Measurements from ENCODE around the gene SMIM13.

Gene SMIM13
- total RNA-seq = 10.1 to 12.6 (median 10.6) reads per million in 3 donors

DNA sequence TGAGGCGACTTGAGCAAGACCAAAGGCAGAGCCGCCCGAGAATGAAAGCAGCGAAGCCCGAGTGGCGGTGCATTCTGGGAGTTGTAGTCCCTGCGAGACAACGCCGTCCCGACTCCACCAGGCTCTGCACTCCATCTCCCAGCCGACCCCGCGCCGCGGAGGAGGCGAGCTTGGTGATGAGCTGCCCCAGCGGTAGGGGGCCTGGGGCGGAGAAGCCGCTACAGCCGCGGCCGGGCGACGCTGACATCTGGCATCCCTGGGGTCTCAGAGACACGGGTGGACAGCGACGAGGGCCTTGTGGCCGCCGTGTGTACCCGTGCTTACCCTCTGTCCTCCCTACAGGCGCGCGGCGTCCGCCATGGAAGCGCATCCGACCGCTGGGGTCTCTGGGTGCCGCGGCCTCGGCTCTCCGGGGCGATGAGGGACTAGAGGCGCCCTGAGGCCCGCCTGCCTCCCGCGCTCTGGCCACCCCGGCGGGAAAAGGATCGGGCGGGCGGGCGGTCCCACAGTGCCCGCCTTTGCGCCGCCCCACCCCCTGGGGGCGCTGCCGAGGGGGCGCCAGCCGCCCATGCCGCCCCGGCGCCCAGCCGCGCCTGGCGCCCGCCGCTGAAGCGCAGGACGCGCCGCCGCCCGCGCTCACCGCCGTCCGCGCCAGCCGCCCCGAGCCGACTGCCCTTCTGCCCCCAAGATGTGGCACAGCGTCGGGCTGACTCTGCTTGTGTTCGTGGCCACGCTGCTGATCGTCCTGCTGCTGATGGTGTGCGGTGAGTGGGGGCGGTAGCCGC is at the start of gene SMIM13:
SMIM13 (plus strand) TSS at position 209 of the 785 bp plus-strand sequence; CDS start at position 689, 480 bp downstream.
- H3K36me3 ChIP-seq (ENCODE audit: control insufficient read depth, insufficient read depth, low read length) = no peaks in the 10 kb centered on the region
- H3K4me3 ChIP-seq (ENCODE audit: insufficient read depth, low read depth, low read length, poor library complexity, severe bottlenecking) = peak within 1 kb of the TSS; percentile 97
- DNase-seq = peak; percentile 84 to 91 (median 89)
- H3K27me3 ChIP-seq (replicated peaks; ENCODE audit: control insufficient read depth, insufficient read depth, low read length, poor library complexity, severe bottlenecking) = no peaks in the 10 kb centered on the region
- H3K4me1 ChIP-seq (ENCODE audit: control insufficient read depth, insufficient read depth, low read length, poor library complexity, severe bottlenecking) = peaks cover 10% of the 10 kb centered on the region
- H3K9me3 ChIP-seq (ENCODE audit: control insufficient read depth, low read length) = no peaks in the 10 kb centered on the region
- peak within 1 kb of the TSS; percentile 92 for H3K27ac ChIP-seq (ENCODE audit: insufficient read depth, low read length, poor library complexity, severe bottlenecking)

DNA sequence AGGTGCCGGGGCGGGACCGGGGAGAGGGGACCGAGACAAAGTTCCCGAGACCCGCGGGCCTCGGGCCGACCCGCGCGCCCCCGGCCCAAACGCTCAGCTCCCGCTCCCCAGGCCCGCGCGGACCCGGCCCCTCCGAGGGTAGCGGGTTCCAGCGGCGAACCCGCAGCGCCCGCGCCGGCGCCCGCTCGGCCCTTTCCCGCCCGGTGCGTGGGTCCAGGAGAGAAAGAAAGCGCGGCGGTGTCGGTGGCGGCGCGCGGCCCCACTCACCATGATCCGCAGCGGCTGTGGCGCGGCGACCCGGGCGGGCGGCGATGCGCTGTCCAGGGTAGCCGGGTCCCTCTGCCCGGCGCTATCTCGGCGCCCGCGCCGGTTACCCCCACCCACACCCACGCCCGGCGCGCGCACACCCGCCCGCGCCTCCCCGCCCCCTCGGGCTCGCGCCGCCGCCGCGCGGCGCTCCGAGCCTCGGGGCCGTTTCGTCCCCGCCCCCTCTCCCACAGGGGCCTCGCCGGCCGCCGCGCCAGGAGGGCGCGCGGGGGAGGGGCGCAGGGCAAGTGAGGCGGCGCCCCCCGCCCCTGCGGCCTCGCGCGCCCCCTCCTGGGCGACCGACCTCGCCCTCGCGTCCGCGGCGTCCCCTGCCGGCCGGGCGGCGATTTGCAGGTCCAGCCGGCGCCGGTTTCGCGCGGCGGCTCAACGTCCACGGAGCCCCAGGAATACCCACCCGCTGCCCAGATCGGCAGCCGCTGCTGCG is 49.5 kb upstream of the SMIM13 start, which contains the start of gene ELOVL2:
ELOVL2 (minus strand) TSS at position 345 of the 751 bp plus-strand sequence; CDS start at position 270, 75 bp downstream.
- no peak for DNase-seq
- Histone ChIP-seq H3K9me3 (ENCODE audit: control insufficient read depth, low read length) (no peaks in the 10 kb centered on the region), H3K4me1 (ENCODE audit: control insufficient read depth, insufficient read depth, low read length, poor library complexity, severe bottlenecking) (peaks cover 4% of the 10 kb centered on the region), H3K27me3 (replicated peaks; ENCODE audit: control insufficient read depth, insufficient read depth, low read length, poor library complexity, severe bottlenecking) (peaks cover 50% of the 10 kb centered on the region), H3K4me3 (ENCODE audit: insufficient read depth, low read depth, low read length, poor library complexity, severe bottlenecking) (peak within 1 kb of the TSS; percentile 44), H3K27ac (ENCODE audit: insufficient read depth, low read length, poor library complexity, severe bottlenecking) (no peak within 1 kb of the TSS), H3K36me3 (ENCODE audit: control insufficient read depth, insufficient read depth, low read length) (no peaks in the 10 kb centered on the region)

DNA sequence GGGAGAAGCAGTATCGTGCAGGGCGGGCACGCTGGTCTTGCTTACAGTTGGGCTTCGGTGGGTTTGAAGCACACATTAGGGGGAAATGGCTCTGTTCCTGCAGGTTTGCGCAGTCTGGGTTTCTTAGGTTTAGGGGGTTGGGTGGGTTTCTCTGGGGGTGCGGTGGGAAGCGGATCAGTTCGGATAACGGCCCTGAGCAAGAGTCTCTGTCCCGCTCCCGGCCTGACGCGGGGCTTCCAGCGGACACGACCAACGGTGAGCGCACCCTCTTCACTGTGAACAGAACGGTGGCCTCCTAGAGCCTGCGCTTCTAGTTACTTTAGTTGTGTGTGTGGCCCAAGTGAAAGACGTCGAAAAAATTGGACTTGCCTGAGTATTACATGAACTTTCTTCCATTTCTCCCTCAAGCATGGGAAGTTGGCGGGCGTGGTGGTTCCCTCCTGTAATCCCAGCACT is 48.9 kb upstream of the SMIM13 start:
- H3K27me3 ChIP-seq (replicated peaks; ENCODE audit: control insufficient read depth, insufficient read depth, low read length, poor library complexity, severe bottlenecking) = peaks cover 50% of the 10 kb centered on the region

DNA sequence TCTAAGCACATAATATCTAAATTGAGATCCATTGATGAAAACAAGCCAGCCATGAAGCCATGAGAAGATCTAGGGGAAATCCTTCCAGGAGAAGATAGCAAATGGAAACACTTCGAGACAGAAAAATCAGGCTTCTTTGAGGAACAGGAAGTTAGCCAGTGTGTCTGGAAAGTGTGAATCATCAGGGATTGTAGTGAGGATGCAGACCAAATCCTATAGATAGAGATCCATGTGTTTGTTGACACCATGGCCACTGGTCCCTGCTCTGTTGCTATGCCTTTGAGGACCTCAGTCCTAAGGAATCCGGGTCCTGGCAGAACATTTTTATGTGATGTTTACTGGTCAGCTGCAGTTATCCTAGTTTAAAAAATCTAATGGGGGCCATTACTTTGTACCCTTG is 42.9 kb upstream of the SMIM13 start:
- no peak for DNase-seq
- Histone ChIP-seq H3K36me3 (ENCODE audit: control insufficient read depth, insufficient read depth, low read length) (no peaks in the 10 kb centered on the region), H3K27ac (ENCODE audit: insufficient read depth, low read length, poor library complexity, severe bottlenecking) (no peak overlapping the region), H3K27me3 (replicated peaks; ENCODE audit: control insufficient read depth, insufficient read depth, low read length, poor library complexity, severe bottlenecking) (peaks cover 19% of the 10 kb centered on the region), H3K4me1 (ENCODE audit: control insufficient read depth, insufficient read depth, low read length, poor library complexity, severe bottlenecking) (no peaks in the 10 kb centered on the region), H3K4me3 (ENCODE audit: insufficient read depth, low read depth, low read length, poor library complexity, severe bottlenecking) (no peak overlapping the region), H3K9me3 (ENCODE audit: control insufficient read depth, low read length) (no peaks in the 10 kb centered on the region)

More for the DNA sequence above, 48.9 kb upstream of the SMIM13 start:
- no peak overlapping the region for H3K4me3 ChIP-seq (ENCODE audit: insufficient read depth, low read depth, low read length, poor library complexity, severe bottlenecking)
- no peak for DNase-seq
- H3K4me1 ChIP-seq (ENCODE audit: control insufficient read depth, insufficient read depth, low read length, poor library complexity, severe bottlenecking) = peaks cover 4% of the 10 kb centered on the region
- H3K9me3 ChIP-seq (ENCODE audit: control insufficient read depth, low read length) = no peaks in the 10 kb centered on the region
- no peaks in the 10 kb centered on the region for H3K36me3 ChIP-seq (ENCODE audit: control insufficient read depth, insufficient read depth, low read length)
- H3K27ac ChIP-seq (ENCODE audit: insufficient read depth, low read length, poor library complexity, severe bottlenecking) = no peak overlapping the region

DNA sequence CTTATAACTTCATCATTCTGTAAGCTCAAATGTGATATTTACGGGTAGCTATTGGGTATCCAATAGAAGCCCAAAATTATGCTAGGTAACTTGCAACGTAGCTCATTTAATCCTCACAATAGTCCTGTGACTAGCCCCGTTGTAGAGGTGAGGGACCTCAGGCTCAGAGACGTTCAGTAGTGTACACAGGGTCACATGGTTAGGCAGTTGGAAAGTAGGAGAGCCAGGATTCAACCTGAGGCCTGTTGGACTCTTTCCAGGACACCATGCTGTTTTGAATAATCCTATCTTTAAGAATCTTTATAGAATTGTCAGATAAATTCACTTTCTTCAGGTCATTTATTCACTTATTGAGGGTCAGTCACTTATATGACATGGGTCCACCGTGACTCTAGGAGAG is 40.3 kb upstream of the SMIM13 start:
- Histone ChIP-seq H3K36me3 (ENCODE audit: control insufficient read depth, insufficient read depth, low read length) (no peaks in the 10 kb centered on the region), H3K4me3 (ENCODE audit: insufficient read depth, low read depth, low read length, poor library complexity, severe bottlenecking) (no peak overlapping the region), H3K4me1 (ENCODE audit: control insufficient read depth, insufficient read depth, low read length, poor library complexity, severe bottlenecking) (no peaks in the 10 kb centered on the region), H3K9me3 (ENCODE audit: control insufficient read depth, low read length) (no peaks in the 10 kb centered on the region), H3K27ac (ENCODE audit: insufficient read depth, low read length, poor library complexity, severe bottlenecking) (no peak overlapping the region), H3K27me3 (replicated peaks; ENCODE audit: control insufficient read depth, insufficient read depth, low read length, poor library complexity, severe bottlenecking) (peaks cover 4% of the 10 kb centered on the region)
- no peak for DNase-seq

DNA sequence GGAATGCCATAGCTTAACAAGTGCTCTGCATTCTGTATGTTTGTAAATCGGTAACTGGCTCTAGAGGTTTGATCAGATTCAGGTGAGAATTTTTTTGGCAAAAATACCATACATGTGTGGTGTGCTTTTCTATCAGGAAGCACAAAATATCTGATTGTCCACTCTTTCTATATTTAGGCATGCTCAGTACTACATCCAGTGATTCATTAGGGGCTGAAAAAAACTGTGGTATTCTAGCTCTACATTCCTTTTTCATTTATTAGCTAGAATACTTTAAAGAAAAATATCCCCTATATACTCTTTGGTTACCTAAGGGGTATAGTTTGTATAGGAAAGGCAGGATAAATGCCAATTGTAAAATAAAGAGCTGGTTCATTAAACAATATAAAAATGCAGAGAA is 38.9 kb upstream of the SMIM13 start:
- H3K4me3 ChIP-seq (ENCODE audit: insufficient read depth, low read depth, low read length, poor library complexity, severe bottlenecking) = no peak overlapping the region
- H3K27ac ChIP-seq (ENCODE audit: insufficient read depth, low read length, poor library complexity, severe bottlenecking) = no peak overlapping the region
- no peak for DNase-seq

DNA sequence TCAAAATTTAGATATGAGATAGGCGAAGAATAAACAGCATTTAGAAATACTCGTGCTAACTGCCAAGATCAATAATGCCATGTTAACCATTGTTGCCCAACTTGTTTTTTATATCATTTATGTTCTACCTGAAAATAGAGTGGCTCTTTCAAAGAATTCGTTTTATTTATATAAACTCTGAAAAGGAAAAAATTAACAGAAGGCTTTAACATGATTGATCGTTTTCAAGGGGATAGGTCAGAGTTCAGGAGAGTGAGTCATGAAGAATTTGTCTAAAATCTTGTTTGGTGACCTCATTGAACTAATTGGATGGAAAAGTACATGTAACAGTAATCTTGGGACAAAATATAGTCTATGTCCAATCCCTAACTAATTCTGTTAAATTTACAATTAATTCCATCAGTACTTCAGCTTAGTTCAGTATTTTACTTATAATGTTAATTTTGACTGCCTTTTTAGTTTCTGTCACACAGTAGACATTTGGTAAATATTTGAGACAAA is 38.5 kb upstream of the SMIM13 start:
- H3K36me3 ChIP-seq (ENCODE audit: control insufficient read depth, insufficient read depth, low read length) = no peaks in the 10 kb centered on the region
- H3K9me3 ChIP-seq (ENCODE audit: control insufficient read depth, low read length) = no peaks in the 10 kb centered on the region
- no peak overlapping the region for H3K4me3 ChIP-seq (ENCODE audit: insufficient read depth, low read depth, low read length, poor library complexity, severe bottlenecking)
- H3K4me1 ChIP-seq (ENCODE audit: control insufficient read depth, insufficient read depth, low read length, poor library complexity, severe bottlenecking) = no peaks in the 10 kb centered on the region
- no peaks in the 10 kb centered on the region for H3K27me3 ChIP-seq (replicated peaks; ENCODE audit: control insufficient read depth, insufficient read depth, low read length, poor library complexity, severe bottlenecking)
- no peak for DNase-seq
- H3K27ac ChIP-seq (ENCODE audit: insufficient read depth, low read length, poor library complexity, severe bottlenecking) = no peak overlapping the region

More for the DNA sequence above, 38.9 kb upstream of the SMIM13 start:
- H3K36me3 ChIP-seq (ENCODE audit: control insufficient read depth, insufficient read depth, low read length) = no peaks in the 10 kb centered on the region
- H3K27me3 ChIP-seq (replicated peaks; ENCODE audit: control insufficient read depth, insufficient read depth, low read length, poor library complexity, severe bottlenecking) = no peaks in the 10 kb centered on the region
- H3K9me3 ChIP-seq (ENCODE audit: control insufficient read depth, low read length) = no peaks in the 10 kb centered on the region
- H3K4me1 ChIP-seq (ENCODE audit: control insufficient read depth, insufficient read depth, low read length, poor library complexity, severe bottlenecking) = no peaks in the 10 kb centered on the region

DNA sequence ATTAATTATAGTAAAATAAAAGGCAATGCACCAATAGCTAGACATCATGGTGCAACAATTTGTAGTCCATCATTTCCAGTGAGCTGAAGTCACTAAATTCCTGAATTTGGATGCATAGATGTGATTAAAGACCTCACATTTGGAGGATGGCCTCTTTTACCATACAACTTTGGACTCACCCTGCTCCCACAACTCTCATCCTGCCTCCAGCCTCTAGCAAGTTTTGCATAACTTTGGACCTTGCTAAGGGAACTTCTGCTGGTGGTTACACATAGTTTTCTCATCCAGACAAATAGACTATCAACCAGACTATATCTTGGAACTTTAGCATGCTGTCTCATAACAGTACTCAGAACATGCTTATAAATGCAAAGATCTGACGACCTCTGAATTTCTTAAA is 36.8 kb upstream of the SMIM13 start:
- Histone ChIP-seq H3K4me1 (ENCODE audit: control insufficient read depth, insufficient read depth, low read length, poor library complexity, severe bottlenecking) (no peaks in the 10 kb centered on the region), H3K4me3 (ENCODE audit: insufficient read depth, low read depth, low read length, poor library complexity, severe bottlenecking) (no peak overlapping the region), H3K27ac (ENCODE audit: insufficient read depth, low read length, poor library complexity, severe bottlenecking) (no peak overlapping the region), H3K27me3 (replicated peaks; ENCODE audit: control insufficient read depth, insufficient read depth, low read length, poor library complexity, severe bottlenecking) (no peaks in the 10 kb centered on the region), H3K36me3 (ENCODE audit: control insufficient read depth, insufficient read depth, low read length) (no peaks in the 10 kb centered on the region), H3K9me3 (ENCODE audit: control insufficient read depth, low read length) (no peaks in the 10 kb centered on the region)
- DNase-seq = no peak

DNA sequence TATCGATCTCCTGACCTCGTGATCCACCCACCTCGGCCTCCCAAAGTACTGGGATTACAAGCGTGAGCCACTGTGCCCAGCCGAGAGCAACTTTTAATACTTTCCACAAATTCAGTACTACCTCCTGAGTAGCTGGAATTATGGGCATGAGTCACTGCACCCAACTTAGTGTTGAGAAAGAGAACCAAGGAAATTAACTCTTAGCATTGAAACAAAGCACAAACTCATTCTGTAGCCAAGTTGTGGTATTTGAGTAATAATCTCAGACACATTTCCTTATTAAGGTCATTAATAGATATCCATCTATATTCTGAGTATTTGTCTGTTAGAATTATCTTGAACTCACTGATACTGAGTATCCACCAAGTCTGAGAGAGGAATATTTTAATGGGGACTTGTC is 35.2 kb upstream of the SMIM13 start:
- DNase-seq = no peak
- H3K4me3 ChIP-seq (ENCODE audit: insufficient read depth, low read depth, low read length, poor library complexity, severe bottlenecking) = no peak overlapping the region
- H3K27me3 ChIP-seq (replicated peaks; ENCODE audit: control insufficient read depth, insufficient read depth, low read length, poor library complexity, severe bottlenecking) = no peaks in the 10 kb centered on the region
- H3K27ac ChIP-seq (ENCODE audit: insufficient read depth, low read length, poor library complexity, severe bottlenecking) = no peak overlapping the region
- no peaks in the 10 kb centered on the region for H3K9me3 ChIP-seq (ENCODE audit: control insufficient read depth, low read length)
- H3K4me1 ChIP-seq (ENCODE audit: control insufficient read depth, insufficient read depth, low read length, poor library complexity, severe bottlenecking) = no peaks in the 10 kb centered on the region
- no peaks in the 10 kb centered on the region for H3K36me3 ChIP-seq (ENCODE audit: control insufficient read depth, insufficient read depth, low read length)

DNA sequence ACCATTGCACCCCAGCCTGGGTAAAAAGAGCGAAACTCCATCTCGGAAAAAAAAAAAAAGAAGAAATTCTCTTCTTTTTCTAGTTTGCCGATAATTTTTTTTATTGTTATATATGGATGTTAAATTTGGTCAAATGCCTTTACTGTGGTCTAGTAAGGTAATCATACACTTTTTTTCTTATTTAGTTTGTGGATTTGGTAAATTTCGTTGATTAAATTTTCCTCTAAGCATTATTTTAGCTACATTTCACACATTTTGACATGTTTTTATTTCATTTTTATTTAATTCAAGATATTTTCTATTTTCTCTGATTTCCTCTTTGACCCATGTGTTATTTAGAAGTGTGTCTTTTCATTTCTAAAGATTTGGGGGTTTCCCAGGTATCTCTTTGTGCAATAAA is 31.6 kb upstream of the SMIM13 start:
- H3K4me3 ChIP-seq (ENCODE audit: insufficient read depth, low read depth, low read length, poor library complexity, severe bottlenecking) = no peak overlapping the region
- H3K9me3 ChIP-seq (ENCODE audit: control insufficient read depth, low read length) = no peaks in the 10 kb centered on the region
- no peak overlapping the region for H3K27ac ChIP-seq (ENCODE audit: insufficient read depth, low read length, poor library complexity, severe bottlenecking)
- no peaks in the 10 kb centered on the region for H3K4me1 ChIP-seq (ENCODE audit: control insufficient read depth, insufficient read depth, low read length, poor library complexity, severe bottlenecking)
- no peaks in the 10 kb centered on the region for H3K36me3 ChIP-seq (ENCODE audit: control insufficient read depth, insufficient read depth, low read length)
- H3K27me3 ChIP-seq (replicated peaks; ENCODE audit: control insufficient read depth, insufficient read depth, low read length, poor library complexity, severe bottlenecking) = no peaks in the 10 kb centered on the region
- no peak for DNase-seq

Measured in effector memory CD4-positive, alpha-beta T cell (primary cell).